Inferior parietal cortex (tissue), 1 donor: ENCODE data around the gene CPSF3.

Experiments
- DNase-seq: peaks from one replicate; pipeline ENCODE4 v3.0.0-alpha.2; 2016; ENCODE audit errors: extremely low spot score

CPSF3 gene

GRCh38 chr2:9518163-9518562 lies 94.7 kb downstream of the CPSF3 start:
- no peak for DNase-seq

- DNase-seq: no peak
Measured at GRCh38 chr2:9518780-9519179, 95.3 kb downstream of the CPSF3 start.

GRCh38 chr2:9519250-9519649 lies 95.8 kb downstream of the CPSF3 start:
- DNase-seq: no peak
